PC-9 (cell line): ENCODE data around the gene CLSTN1.

ENCODE experiments used
- CTCF ChIP-seq: fragments of 200-600 bp; sonication (generic); conservative IDR thresholded peaks from 2 replicates; pipeline ENCODE4 v1.6.1; 2017; ENCODE audit warnings: mixed run types, antibody characterized with exemption, mild to moderate bottlenecking, moderate library complexity
- EZH2 ChIP-seq: fragments of 200-600 bp; sonication (generic); IDR thresholded peaks from 2 replicates; pipeline ENCODE4 v1.8.0; 2017; ENCODE audit warnings: antibody characterized with exemption, low read depth

GRCh38 chr1:9868244-9868590 lies 44.5 kb upstream of the CLSTN1 start:
- TF ChIP-seq EZH2 (no peak), CTCF (no peak)
